Natural killer cell (primary cell): ENCODE data around the gene NEURL1B. TPM values are rescaled to one million over a fixed set of nuclear protein-coding genes. Genes with fewer than 3 reads are reported as not detected.

ENCODE experiments used
- ATAC-seq, 3 donors: fragments of 150-1000 bp in 2 of 3; fragments of 200-7000 bp in 1 of 3; cut with Tn5 transposase; 1 replicate in 1 of 3; 2 replicates in 2 of 3; pipeline ENCODE4 v1.10.0; 2021; ENCODE audit warnings: mild to moderate bottlenecking in 2 of 3, moderate library complexity in 2 of 3
- DNase-seq, 2 donors: peaks; one replicate each; pipeline versions ENCODE4 v3.0.0 to v3.0.0-alpha.2; 2013 to 2021; ENCODE audit warnings: mixed read lengths in 1 of 2
- H3K27ac ChIP-seq: one replicate; pipeline ENCODE4 v1.5.1; 2013; ENCODE audit warnings: mild to moderate bottlenecking, low read length
- H3K27me3 ChIP-seq: one replicate; pipeline ENCODE4 v1.6.1; 2013; ENCODE audit warnings: low read length; ENCODE audit not compliant: control insufficient read depth, insufficient read depth
- H3K36me3 ChIP-seq: one replicate; pipeline ENCODE4 v1.6.1; 2013; ENCODE audit warnings: low read length; ENCODE audit not compliant: control insufficient read depth, insufficient read depth
- H3K4me1 ChIP-seq: one replicate; pipeline ENCODE4 v1.6.1; 2013; ENCODE audit warnings: low read length; ENCODE audit not compliant: control insufficient read depth, insufficient read depth
- H3K4me3 ChIP-seq: one replicate; pipeline ENCODE4 v1.5.1; 2013; ENCODE audit warnings: low read length
- H3K9me3 ChIP-seq: one replicate; pipeline ENCODE4 v1.6.1; 2013; ENCODE audit warnings: low read length; ENCODE audit not compliant: control insufficient read depth, insufficient read depth
- H3K27ac Mint-ChIP-seq, 2 donors: one replicate each; pipeline ENCODE4 v1.8.0; 2022; ENCODE audit warnings: mild to moderate bottlenecking in 2 of 2, mixed read lengths in 2 of 2, moderate library complexity in 1 of 2
- H3K27me3 Mint-ChIP-seq, 2 donors: one replicate each; pipeline ENCODE4 v1.8.0; 2022; ENCODE audit warnings: low read depth in 2 of 2, mixed read lengths in 2 of 2
- H3K36me3 Mint-ChIP-seq: one replicate; pipeline ENCODE4 v1.8.0; 2022; ENCODE audit warnings: mixed read lengths
- H3K4me1 Mint-ChIP-seq, 2 donors: one replicate each; pipeline ENCODE4 v1.8.0; 2022; ENCODE audit warnings: mixed read lengths in 2 of 2
- H3K4me3 Mint-ChIP-seq: one replicate; pipeline ENCODE4 v1.8.0; 2022; ENCODE audit warnings: mild to moderate bottlenecking, moderate library complexity, mixed read lengths
- H3K9me3 Mint-ChIP-seq, 2 donors: one replicate each; pipeline ENCODE4 v1.8.0; 2022; ENCODE audit warnings: mixed read lengths in 2 of 2
- CTCF ChIP-seq: fragments of 200-600 bp; IDR thresholded peaks from one replicate; pipeline ENCODE4 v1.8.0; 2022; ENCODE audit warnings: antibody characterized with exemption
- WGBS: methylation state at CpG from one replicate; pipeline ENCODE4 v1.1.7; 2013; ENCODE audit warnings: missing lambda C conversion rate; ENCODE audit not compliant: insufficient coverage; 5-methylcytosine and 5-hydroxymethylcytosine counted together
- intact Hi-C: fragments of 100-400 bp; cut with micrococcal nuclease; formaldehyde crosslinking; loops from one replicate; pipeline ENCODE4 v1.14.2; 2022
- total RNA-seq, 4 donors: library from RNA; stranded (reverse); fragments of 120-200 nt in 1 of 4; gene quantifications; one replicate each; pipeline versions ENCODE4 v1.2.3 to v1.2.4, GENCODE V29; 2013 to 2022

NEURL1B gene
- total RNA-seq, 3 donors from 2014 or later (not counting 1 experiment from before 2014, with no cell fraction given): 0.28 to 0.54 (median 0.45) TPM

GRCh38 chr5:172689801-172690200, 48.7 kb downstream of the NEURL1B start:
- H3K4me3 ChIP-seq: no peak overlapping the region
- intact Hi-C loops: no loop called here
- Mint-ChIP-seq H3K4me1 (peaks cover 0 to 5% of the 10 kb centered on the region in 2 donors), H3K27me3 (no peaks in the 10 kb centered on the region), H3K9me3 (no peaks in the 10 kb centered on the region), H3K36me3 (no peaks in the 10 kb centered on the region), H3K27ac (no peak overlapping the region), H3K4me3 (no peak overlapping the region)
- H3K36me3 ChIP-seq: no peaks in the 10 kb centered on the region
- ATAC-seq: no peak
- H3K4me1 ChIP-seq: peaks cover 13% of the 10 kb centered on the region
- WGBS: 76% methylated on average over 10 of the region's 10 CpGs
- no peak for TF ChIP-seq CTCF
- no peaks in the 10 kb centered on the region for H3K9me3 ChIP-seq
- H3K27me3 ChIP-seq: no peaks in the 10 kb centered on the region
- DNase-seq: no peak
- no peak overlapping the region for H3K27ac ChIP-seq

GRCh38 chr5:172690258-172691075, 49.4 kb downstream of the NEURL1B start:
- H3K27me3 ChIP-seq: no peaks in the 10 kb centered on the region
- intact Hi-C loops: no loop called here
- H3K4me1 ChIP-seq: peaks cover 12% of the 10 kb centered on the region
- no peaks in the 10 kb centered on the region for H3K36me3 ChIP-seq
- Mint-ChIP-seq H3K9me3 (no peaks in the 10 kb centered on the region), H3K27me3 (no peaks in the 10 kb centered on the region), H3K36me3 (no peaks in the 10 kb centered on the region), H3K4me3 (no peak overlapping the region), H3K4me1 (peaks cover 0 to 5% of the 10 kb centered on the region in 2 donors), H3K27ac (no peak overlapping the region)
- H3K4me3 ChIP-seq: no peak overlapping the region
- ATAC-seq (no peak), DNase-seq (no peak)
- H3K9me3 ChIP-seq: no peaks in the 10 kb centered on the region
- TF ChIP-seq CTCF: no peak
- 88% methylated on average over 24 of the region's 24 CpGs for WGBS
- no peak overlapping the region for H3K27ac ChIP-seq

- WGBS: 97% methylated on average over 7 of the region's 7 CpGs
Measured at GRCh38 chr5:172691886-172692285, 50.8 kb downstream of the NEURL1B start.

More at GRCh38 chr5:172691886-172692285, 50.8 kb downstream of the NEURL1B start:
- H3K4me3 ChIP-seq: no peak overlapping the region
- Mint-ChIP-seq H3K4me3 (no peak overlapping the region), H3K27ac (no peak overlapping the region), H3K27me3 (no peaks in the 10 kb centered on the region), H3K36me3 (no peaks in the 10 kb centered on the region), H3K4me1 (peaks cover 0 to 8% of the 10 kb centered on the region in 2 donors), H3K9me3 (no peaks in the 10 kb centered on the region)
- intact Hi-C loops: no loop called here
- H3K27ac ChIP-seq: no peak overlapping the region
- no peak for ATAC-seq
- no peak for TF ChIP-seq CTCF
- H3K36me3 ChIP-seq: no peaks in the 10 kb centered on the region
- no peaks in the 10 kb centered on the region for H3K27me3 ChIP-seq
- H3K4me1 ChIP-seq: peaks cover 15% of the 10 kb centered on the region
- H3K9me3 ChIP-seq: no peaks in the 10 kb centered on the region
- no peak for DNase-seq
